ENCODE data around the gene ABR.

- no peak for TF ChIP-seq CTCF (IDR thresholded peaks at IDR 0.05)
- TF ChIP-seq EP300 (IDR thresholded peaks at IDR 0.05) = no peak
- TF ChIP-seq POLR2A (IDR thresholded peaks at IDR 0.05) = no peak
- no peak for TF ChIP-seq POLR2AphosphoS5 (IDR thresholded peaks at IDR 0.05)
These were observed 46.5 kb upstream of the ABR start for GRCh38 chr17:1226308-1226707.

Data from suprapubic skin (tissue), 4 donors.